ENCODE data around the gene GGCX. TPM values are rescaled to one million over a fixed set of nuclear protein-coding genes. Genes with fewer than 3 reads are reported as not detected.
A peak's percentile ranks its signal among the peaks of the same experiment; 100 is the strongest.

The GGCX gene
- total and polyA plus RNA-seq, 2 experiments from 2014 or later = 64.5 to 66.1 TPM

DNA sequence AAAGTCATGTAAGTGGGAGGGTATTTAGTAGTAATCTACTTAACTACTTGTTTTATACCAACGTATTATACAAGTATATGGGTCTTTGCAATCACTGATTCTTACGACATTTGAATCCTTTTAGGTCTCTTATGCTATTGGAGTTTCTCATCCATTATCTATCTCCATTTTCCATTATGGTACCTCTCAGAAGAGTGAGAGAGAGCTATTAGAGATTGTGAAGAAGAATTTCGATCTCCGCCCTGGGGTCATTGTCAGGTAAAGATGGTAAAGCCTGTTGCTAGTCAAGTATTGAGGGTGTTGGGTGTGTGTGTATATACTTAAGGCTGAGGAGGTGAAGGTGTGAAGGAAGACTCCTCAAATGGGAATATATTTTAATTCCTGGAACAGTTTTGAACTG lies 18.5 kb downstream of the GGCX start:
- no peak overlapping the region for H2AFZ ChIP-seq
- H3K27me3 ChIP-seq = no peaks in the 10 kb centered on the region
- WGBS (ENCODE audit: low lambda C conversion rate, missing lambda C conversion rate) = 93% methylated on average over 4 of the region's 4 CpGs
- H4K20me1 ChIP-seq (ENCODE audit: insufficient read depth, poor library complexity, severe bottlenecking) = peaks cover 53% of the 10 kb centered on the region
- peaks cover 17% of the 10 kb centered on the region for H3K36me3 ChIP-seq (replicated peaks; ENCODE audit: insufficient read depth, low read depth)
- peaks cover 51% of the 10 kb centered on the region for H3K79me2 ChIP-seq
- no peak overlapping the region for H3K4me3 ChIP-seq
- TF ChIP-seq EZH2phosphoT487 (IDR thresholded peaks at IDR 0.05; ENCODE audit: low read depth, severe bottlenecking, unreplicated experiment) = no peak
- no peaks in the 10 kb centered on the region for H3K9me3 ChIP-seq (ENCODE audit: low read depth)
- peaks cover 30% of the 10 kb centered on the region for H3K4me1 ChIP-seq (ENCODE audit: insufficient read depth)
- peak overlapping the region; percentile 28 for H3K27ac ChIP-seq
- H3K4me2 ChIP-seq = peak overlapping the region; percentile 88
- H3K9me2 ChIP-seq (replicated peaks; ENCODE audit: insufficient read depth) = no peaks in the 10 kb centered on the region
- no peak for DNase-seq (ENCODE audit: low spot score)

DNA sequence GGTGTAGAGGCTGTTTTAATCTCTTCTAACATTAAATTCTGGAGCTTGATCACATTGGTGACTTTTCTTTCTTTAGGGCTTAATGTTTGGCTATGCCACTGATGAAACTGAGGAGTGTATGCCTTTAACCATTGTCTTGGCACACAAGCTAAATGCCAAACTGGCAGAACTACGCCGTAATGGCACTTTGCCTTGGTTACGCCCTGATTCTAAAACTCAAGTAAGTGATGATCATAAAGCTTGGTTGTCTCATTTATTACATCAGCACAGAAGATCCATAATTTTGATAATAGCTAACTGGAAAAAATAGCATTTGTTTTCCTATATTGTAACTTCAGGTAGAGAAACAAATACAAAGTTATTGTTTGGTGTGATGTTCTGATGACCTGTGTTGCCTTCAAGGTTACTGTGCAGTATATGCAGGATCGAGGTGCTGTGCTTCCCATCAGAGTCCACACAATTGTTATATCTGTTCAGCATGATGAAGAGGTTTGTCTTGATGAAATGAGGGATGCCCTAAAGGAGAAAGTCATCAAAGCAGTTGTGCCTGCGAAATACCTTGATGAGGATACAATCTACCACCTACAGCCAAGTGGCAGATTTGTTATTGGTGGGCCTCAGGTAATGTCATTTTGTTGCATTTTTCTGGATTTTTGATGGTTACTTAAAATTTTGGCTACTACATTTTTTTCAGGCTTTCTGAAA lies 19.4 kb downstream of the GGCX start:
- peak overlapping the region; percentile 99 for H3K27ac ChIP-seq
- peaks cover 53% of the 10 kb centered on the region for H4K20me1 ChIP-seq (ENCODE audit: insufficient read depth, poor library complexity, severe bottlenecking)
- DNase-seq (ENCODE audit: low spot score) = no peak
- peak overlapping the region; percentile 88 for H3K4me2 ChIP-seq
- TF ChIP-seq EZH2phosphoT487 (IDR thresholded peaks at IDR 0.05; ENCODE audit: low read depth, severe bottlenecking, unreplicated experiment) (no peak), EZH2 (IDR thresholded peaks at IDR 0.05; ENCODE audit: borderline replicate concordance) (no peak)
- TF ChIP-seq, protein P1, sequence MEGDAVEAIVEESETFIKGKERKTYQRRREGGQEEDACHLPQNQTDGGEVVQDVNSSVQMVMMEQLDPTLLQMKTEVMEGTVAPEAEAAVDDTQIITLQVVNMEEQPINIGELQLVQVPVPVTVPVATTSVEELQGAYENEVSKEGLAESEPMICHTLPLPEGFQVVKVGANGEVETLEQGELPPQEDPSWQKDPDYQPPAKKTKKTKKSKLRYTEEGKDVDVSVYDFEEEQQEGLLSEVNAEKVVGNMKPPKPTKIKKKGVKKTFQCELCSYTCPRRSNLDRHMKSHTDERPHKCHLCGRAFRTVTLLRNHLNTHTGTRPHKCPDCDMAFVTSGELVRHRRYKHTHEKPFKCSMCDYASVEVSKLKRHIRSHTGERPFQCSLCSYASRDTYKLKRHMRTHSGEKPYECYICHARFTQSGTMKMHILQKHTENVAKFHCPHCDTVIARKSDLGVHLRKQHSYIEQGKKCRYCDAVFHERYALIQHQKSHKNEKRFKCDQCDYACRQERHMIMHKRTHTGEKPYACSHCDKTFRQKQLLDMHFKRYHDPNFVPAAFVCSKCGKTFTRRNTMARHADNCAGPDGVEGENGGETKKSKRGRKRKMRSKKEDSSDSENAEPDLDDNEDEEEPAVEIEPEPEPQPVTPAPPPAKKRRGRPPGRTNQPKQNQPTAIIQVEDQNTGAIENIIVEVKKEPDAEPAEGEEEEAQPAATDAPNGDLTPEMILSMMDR (IDR thresholded peaks at IDR 0.05; ENCODE audit: poor library complexity) = no peak
- H3K4me1 ChIP-seq (ENCODE audit: insufficient read depth) = peaks cover 39% of the 10 kb centered on the region
- peaks cover 58% of the 10 kb centered on the region for H3K79me2 ChIP-seq
- H3K9me2 ChIP-seq (replicated peaks; ENCODE audit: insufficient read depth) = no peaks in the 10 kb centered on the region
- 94% methylated on average over 5 of the region's 5 CpGs for WGBS (ENCODE audit: low lambda C conversion rate, missing lambda C conversion rate)
- no peaks in the 10 kb centered on the region for H3K9me3 ChIP-seq (ENCODE audit: low read depth)
- no peak overlapping the region for H2AFZ ChIP-seq
- H3K36me3 ChIP-seq (replicated peaks; ENCODE audit: insufficient read depth, low read depth) = peaks cover 17% of the 10 kb centered on the region
- no peaks in the 10 kb centered on the region for H3K27me3 ChIP-seq
- H3K4me3 ChIP-seq = peak overlapping the region; percentile 85

DNA sequence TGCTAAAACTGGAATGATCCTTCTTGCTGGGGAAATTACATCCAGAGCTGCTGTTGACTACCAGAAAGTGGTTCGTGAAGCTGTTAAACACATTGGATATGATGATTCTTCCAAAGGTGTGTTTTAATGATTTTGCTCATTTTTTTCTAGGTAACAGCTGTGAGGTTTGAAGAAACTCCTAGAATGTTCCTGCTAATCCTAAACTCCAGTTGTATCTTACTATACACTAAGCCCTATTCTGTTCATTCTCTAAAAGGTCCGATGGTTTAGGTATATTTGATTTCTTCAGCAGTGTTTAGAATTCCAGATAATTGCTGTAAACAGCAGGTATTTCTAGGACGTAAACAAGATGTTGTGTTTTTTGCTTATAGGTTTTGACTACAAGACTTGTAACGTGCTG lies 20.0 kb downstream of the GGCX start:
- peak overlapping the region; percentile 85 for H3K4me3 ChIP-seq
- peak overlapping the region; percentile 99 for H3K27ac ChIP-seq
- TF ChIP-seq, protein P1 (IDR thresholded peaks at IDR 0.05; ENCODE audit: poor library complexity) = no peak
- TF ChIP-seq EZH2 (IDR thresholded peaks at IDR 0.05; ENCODE audit: borderline replicate concordance) (no peak), EZH2phosphoT487 (IDR thresholded peaks at IDR 0.05; ENCODE audit: low read depth, severe bottlenecking, unreplicated experiment) (no peak)
- peaks cover 53% of the 10 kb centered on the region for H4K20me1 ChIP-seq (ENCODE audit: insufficient read depth, poor library complexity, severe bottlenecking)
- H3K27me3 ChIP-seq = no peaks in the 10 kb centered on the region
- 58% methylated on average over 4 of the region's 4 CpGs for WGBS (ENCODE audit: low lambda C conversion rate, missing lambda C conversion rate)
- H3K36me3 ChIP-seq (replicated peaks; ENCODE audit: insufficient read depth, low read depth) = peaks cover 17% of the 10 kb centered on the region
- H3K9me3 ChIP-seq (ENCODE audit: low read depth) = no peaks in the 10 kb centered on the region
- peaks cover 43% of the 10 kb centered on the region for H3K4me1 ChIP-seq (ENCODE audit: insufficient read depth)
- H3K9me2 ChIP-seq (replicated peaks; ENCODE audit: insufficient read depth) = no peaks in the 10 kb centered on the region
- H2AFZ ChIP-seq = no peak overlapping the region
- H3K4me2 ChIP-seq = peak overlapping the region; percentile 88
- H3K79me2 ChIP-seq = peaks cover 63% of the 10 kb centered on the region
- DNase-seq (ENCODE audit: low spot score) = no peak

DNA sequence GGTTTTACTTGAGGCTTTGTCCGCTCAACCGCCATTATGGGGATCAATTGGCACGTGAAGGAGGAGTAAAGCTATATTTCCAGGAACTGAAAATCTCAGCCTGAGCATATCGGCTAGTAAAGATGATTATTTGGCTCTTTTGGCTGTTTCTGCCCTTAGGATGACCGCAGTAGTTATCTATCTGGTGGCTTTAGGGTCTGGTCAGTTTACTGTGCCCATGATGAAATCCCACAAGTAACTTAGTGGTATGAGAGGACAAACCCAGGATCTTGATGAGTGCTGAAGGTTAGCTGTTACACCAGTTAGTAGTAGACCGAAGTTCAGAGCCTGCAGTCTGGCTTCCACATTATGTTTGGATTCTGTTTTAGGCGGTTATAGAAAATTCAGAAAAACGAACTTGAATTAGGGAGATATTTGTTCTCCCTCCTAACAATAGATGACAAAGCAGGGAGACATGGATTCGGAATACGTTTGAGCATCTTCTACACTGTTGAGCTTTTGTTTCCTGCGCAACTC lies 21.1 kb downstream of the GGCX start:
- 4% methylated on average over 11 of the region's 11 CpGs for WGBS (ENCODE audit: low lambda C conversion rate, missing lambda C conversion rate)

More for the DNA sequence above, 21.1 kb downstream of the GGCX start:
- peaks cover 45% of the 10 kb centered on the region for H3K4me1 ChIP-seq (ENCODE audit: insufficient read depth)
- peak overlapping the region; percentile 88 for H3K4me2 ChIP-seq
- peak overlapping the region; percentile 99 for H3K27ac ChIP-seq
- peaks cover 17% of the 10 kb centered on the region for H3K36me3 ChIP-seq (replicated peaks; ENCODE audit: insufficient read depth, low read depth)
- H4K20me1 ChIP-seq (ENCODE audit: insufficient read depth, poor library complexity, severe bottlenecking) = peaks cover 53% of the 10 kb centered on the region
- H3K4me3 ChIP-seq = peak overlapping the region; percentile 85
- no peak for TF ChIP-seq EZH2phosphoT487 (IDR thresholded peaks at IDR 0.05; ENCODE audit: low read depth, severe bottlenecking, unreplicated experiment)
- DNase-seq (ENCODE audit: low spot score) = no peak
- no peaks in the 10 kb centered on the region for H3K9me3 ChIP-seq (ENCODE audit: low read depth)
- H3K27me3 ChIP-seq = no peaks in the 10 kb centered on the region
- H3K9me2 ChIP-seq (replicated peaks; ENCODE audit: insufficient read depth) = no peaks in the 10 kb centered on the region
- H3K79me2 ChIP-seq = peaks cover 66% of the 10 kb centered on the region
- no peak overlapping the region for H2AFZ ChIP-seq

Data from hepatocyte (in vitro differentiated cells).